Measurements from ENCODE around the gene SORBS1. TPM values are rescaled to one million over a fixed set of nuclear protein-coding genes. Genes with fewer than 3 reads are reported as not detected.

Gene SORBS1
- total and polyA plus RNA-seq, 2 of the 13 experiments (the other 11 are each of a cell fraction or from before 2014, with no cell fraction given): 16.8 to 39.8 TPM

DNA sequence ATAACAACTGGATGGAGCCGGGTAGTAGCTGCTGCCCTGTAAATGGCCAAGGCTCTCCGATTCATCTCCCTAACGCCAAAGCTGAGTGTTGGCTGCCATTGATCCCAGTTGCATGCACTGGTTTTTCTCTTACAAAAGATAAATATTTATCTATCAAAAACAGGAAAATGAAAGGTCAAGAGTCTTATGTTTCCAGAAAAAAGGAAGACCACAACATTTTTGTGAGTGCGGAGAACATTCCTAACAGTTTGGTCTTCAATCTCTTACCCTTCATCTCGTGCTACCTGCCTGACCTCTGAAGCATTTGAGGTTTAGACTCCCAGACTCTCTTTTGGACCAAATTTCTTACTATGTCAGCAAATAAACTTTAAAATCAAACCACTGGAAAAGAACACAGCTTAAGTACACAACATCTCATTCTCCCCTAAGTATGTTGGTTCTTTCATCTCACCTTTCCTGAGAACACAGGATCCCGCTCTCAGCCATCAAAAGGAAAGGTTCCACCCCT, 61.6 kb downstream of the SORBS1 start (continued):
- TF ChIP-seq, protein P1, sequence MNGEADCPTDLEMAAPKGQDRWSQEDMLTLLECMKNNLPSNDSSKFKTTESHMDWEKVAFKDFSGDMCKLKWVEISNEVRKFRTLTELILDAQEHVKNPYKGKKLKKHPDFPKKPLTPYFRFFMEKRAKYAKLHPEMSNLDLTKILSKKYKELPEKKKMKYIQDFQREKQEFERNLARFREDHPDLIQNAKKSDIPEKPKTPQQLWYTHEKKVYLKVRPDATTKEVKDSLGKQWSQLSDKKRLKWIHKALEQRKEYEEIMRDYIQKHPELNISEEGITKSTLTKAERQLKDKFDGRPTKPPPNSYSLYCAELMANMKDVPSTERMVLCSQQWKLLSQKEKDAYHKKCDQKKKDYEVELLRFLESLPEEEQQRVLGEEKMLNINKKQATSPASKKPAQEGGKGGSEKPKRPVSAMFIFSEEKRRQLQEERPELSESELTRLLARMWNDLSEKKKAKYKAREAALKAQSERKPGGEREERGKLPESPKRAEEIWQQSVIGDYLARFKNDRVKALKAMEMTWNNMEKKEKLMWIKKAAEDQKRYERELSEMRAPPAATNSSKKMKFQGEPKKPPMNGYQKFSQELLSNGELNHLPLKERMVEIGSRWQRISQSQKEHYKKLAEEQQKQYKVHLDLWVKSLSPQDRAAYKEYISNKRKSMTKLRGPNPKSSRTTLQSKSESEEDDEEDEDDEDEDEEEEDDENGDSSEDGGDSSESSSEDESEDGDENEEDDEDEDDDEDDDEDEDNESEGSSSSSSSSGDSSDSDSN (CRISPR knock-in tag; IDR thresholded peaks at IDR 0.05): no peak
- no peak for TF ChIP-seq ZNF782 (CRISPR knock-in tag; IDR thresholded peaks at IDR 0.05; ENCODE audit: borderline replicate concordance)
- TF ChIP-seq, protein P2, sequence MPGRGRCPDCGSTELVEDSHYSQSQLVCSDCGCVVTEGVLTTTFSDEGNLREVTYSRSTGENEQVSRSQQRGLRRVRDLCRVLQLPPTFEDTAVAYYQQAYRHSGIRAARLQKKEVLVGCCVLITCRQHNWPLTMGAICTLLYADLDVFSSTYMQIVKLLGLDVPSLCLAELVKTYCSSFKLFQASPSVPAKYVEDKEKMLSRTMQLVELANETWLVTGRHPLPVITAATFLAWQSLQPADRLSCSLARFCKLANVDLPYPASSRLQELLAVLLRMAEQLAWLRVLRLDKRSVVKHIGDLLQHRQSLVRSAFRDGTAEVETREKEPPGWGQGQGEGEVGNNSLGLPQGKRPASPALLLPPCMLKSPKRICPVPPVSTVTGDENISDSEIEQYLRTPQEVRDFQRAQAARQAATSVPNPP (CRISPR knock-in tag; IDR thresholded peaks at IDR 0.05): no peak
- TF ChIP-seq, protein P3, sequence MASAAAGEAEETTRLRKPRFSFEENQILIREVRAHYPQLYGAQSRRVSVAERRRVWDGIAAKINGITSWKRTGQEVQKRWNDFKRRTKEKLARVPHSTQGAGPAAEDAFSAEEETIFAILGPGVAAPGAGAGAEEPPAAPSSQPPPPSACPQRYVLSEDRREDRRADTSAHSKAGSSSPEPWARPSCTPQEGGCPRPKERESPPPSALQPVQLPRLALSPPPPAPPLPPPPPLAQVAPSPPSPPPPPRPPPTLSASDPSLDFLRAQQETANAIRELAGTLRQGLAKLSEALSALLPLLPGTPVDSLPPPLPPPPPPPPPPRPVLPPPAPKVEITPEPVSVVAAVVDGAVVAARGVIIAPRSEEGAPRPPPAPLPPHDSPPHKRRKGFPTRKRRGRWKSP (CRISPR knock-in tag; IDR thresholded peaks at IDR 0.05): no peak
- TF ChIP-seq ZNF878 (CRISPR knock-in tag; IDR thresholded peaks at IDR 0.05): no peak
- no peak for TF ChIP-seq PCBP2 (optimal IDR thresholded peaks at IDR 0.05; ENCODE audit: low read depth, low read length, poor library complexity, severe bottlenecking)
- TF ChIP-seq SIN3B (IDR thresholded peaks at IDR 0.05; ENCODE audit: low read length): no peak
- TF ChIP-seq HDAC1 (CRISPR knock-in tag; IDR thresholded peaks at IDR 0.05): peak; percentile 26; the same call in 1 of the 2 replicates
- TF ChIP-seq ZNF44 (CRISPR knock-in tag; IDR thresholded peaks at IDR 0.05): no peak
- TF ChIP-seq EP300 (IDR thresholded peaks at IDR 0.05; ENCODE audit: low read depth in 2 of 2, low read length in 2 of 2): peak in 1 of 2 experiments; percentile 41; a peak in 1 of 4 replicates
- TF ChIP-seq EP300 (CRISPR knock-in tag; IDR thresholded peaks at IDR 0.05; ENCODE audit: borderline replicate concordance): no peak
- TF ChIP-seq ZNF543 (CRISPR knock-in tag; IDR thresholded peaks at IDR 0.05): no peak
- TF ChIP-seq, protein P4, sequence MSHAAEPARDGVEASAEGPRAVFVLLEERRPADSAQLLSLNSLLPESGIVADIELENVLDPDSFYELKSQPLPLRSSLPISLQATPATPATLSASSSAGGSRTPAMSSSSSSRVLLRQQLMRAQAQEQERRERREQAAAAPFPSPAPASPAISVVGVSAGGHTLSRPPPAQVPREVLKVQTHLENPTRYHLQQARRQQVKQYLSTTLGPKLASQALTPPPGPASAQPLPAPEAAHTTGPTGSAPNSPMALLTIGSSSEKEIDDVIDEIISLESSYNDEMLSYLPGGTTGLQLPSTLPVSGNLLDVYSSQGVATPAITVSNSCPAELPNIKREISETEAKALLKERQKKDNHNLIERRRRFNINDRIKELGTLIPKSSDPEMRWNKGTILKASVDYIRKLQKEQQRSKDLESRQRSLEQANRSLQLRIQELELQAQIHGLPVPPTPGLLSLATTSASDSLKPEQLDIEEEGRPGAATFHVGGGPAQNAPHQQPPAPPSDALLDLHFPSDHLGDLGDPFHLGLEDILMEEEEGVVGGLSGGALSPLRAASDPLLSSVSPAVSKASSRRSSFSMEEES (CRISPR knock-in tag; IDR thresholded peaks at IDR 0.05): peak; percentile 28; the same call in 1 of the 2 replicates
- peak; percentile 89 for TF ChIP-seq MAFF (IDR thresholded peaks at IDR 0.05; ENCODE audit: low read depth, low read length)
- TF ChIP-seq TEAD3 (CRISPR knock-in tag; optimal IDR thresholded peaks at IDR 0.05; ENCODE audit: borderline replicate concordance): peak; percentile 64
- TF ChIP-seq, protein P5, sequence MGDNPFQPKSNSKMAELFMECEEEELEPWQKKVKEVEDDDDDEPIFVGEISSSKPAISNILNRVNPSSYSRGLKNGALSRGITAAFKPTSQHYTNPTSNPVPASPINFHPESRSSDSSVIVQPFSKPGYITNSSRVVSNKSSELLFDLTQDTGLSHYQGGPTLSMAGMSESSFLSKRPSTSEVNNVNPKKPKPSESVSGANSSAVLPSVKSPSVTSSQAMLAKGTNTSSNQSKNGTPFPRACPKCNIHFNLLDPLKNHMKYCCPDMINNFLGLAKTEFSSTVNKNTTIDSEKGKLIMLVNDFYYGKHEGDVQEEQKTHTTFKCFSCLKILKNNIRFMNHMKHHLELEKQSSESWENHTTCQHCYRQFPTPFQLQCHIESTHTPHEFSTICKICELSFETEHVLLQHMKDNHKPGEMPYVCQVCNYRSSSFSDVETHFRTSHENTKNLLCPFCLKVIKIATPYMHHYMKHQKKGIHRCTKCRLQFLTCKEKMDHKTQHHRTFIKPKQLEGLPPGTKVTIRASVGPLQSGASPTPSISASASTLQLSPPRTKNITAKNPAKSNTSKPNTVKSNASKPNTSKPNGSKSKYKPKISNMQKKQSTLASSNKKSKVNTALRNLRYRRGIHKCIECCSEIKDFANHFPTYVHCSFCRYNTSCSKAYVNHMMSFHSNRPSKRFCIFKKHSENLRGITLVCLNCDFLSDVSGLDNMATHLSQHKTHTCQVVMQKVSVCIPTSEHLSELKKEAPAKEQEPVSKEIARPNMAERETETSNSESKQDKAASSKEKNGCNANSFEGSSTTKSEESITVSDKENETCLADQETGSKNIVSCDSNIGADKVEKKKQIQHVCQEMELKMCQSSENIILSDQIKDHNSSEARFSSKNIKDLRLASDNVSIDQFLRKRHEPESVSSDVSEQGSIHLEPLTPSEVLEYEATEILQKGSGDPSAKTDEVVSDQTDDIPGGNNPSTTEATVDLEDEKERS (CRISPR knock-in tag; IDR thresholded peaks at IDR 0.05): no peak
- no peak for TF ChIP-seq GTF2F1 (IDR thresholded peaks at IDR 0.05; ENCODE audit: low read length)
- TF ChIP-seq ADNP (CRISPR knock-in tag; IDR thresholded peaks at IDR 0.05): no peak
- 0 out of 2 replicates have a peak, but pooled peaks have one; percentile 35 for TF ChIP-seq TARDBP (CRISPR knock-in tag; IDR thresholded peaks at IDR 0.05)
- no peak for TF ChIP-seq FOXP1 (IDR thresholded peaks at IDR 0.05)
- TF ChIP-seq FOXP1 (CRISPR knock-in tag; IDR thresholded peaks at IDR 0.05): peak; percentile 24; the same call in 1 of the 2 replicates
- no peak for TF ChIP-seq ZNF709 (CRISPR knock-in tag; IDR thresholded peaks at IDR 0.05)
